Body of pancreas (tissue), 4 donors: ENCODE data around the gene KRTAP4-5.
"Not testable (repeated sequence)": the region's sequence is repeated elsewhere in the genome, so short reads cannot be mapped to it uniquely, and the experiment has no call there.

ENCODE experiments used
- POLR2A ChIP-seq, 3 donors: fragments of 450-650 bp; IDR thresholded peaks; one replicate each; pipeline ENCODE4 v1.6.1; 2016; ENCODE audit warnings: antibody characterized with exemption in 3 of 3, mild to moderate bottlenecking in 2 of 3
- TF ChIP-seq, protein P1 (sequence below), 7 experiments: fragments of 450-650 bp in 4 of 7; fragments of 200-600 bp in 3 of 7; sonication (generic) in 3 of 7; IDR thresholded peaks; one replicate each; pipeline ENCODE4 v1.5.1; 2016 to 2019; ENCODE audit warnings: antibody characterized with exemption in 7 of 7

DNA sequence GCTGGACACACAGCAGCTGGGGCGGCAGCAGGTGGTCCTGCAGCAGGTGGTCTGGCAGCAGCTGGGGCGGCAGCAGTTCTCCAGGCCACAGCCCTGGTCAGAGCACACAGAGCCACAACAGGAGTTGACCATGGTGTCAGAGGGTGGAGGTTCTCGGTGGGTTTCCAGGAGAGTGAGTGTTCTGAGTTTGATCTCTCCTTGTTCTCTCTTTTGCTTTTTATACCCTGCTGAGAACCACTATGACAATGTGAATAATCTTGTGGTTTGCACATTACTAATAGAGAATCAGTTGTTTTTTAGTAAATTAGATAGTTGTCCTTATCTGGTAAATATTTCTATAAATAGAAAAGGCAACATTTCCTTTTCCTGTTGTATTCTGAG lies 25.6 kb downstream of the KRTAP4-5 start, which contains the start of gene KRTAP4-12:
- TF ChIP-seq, protein P1, sequence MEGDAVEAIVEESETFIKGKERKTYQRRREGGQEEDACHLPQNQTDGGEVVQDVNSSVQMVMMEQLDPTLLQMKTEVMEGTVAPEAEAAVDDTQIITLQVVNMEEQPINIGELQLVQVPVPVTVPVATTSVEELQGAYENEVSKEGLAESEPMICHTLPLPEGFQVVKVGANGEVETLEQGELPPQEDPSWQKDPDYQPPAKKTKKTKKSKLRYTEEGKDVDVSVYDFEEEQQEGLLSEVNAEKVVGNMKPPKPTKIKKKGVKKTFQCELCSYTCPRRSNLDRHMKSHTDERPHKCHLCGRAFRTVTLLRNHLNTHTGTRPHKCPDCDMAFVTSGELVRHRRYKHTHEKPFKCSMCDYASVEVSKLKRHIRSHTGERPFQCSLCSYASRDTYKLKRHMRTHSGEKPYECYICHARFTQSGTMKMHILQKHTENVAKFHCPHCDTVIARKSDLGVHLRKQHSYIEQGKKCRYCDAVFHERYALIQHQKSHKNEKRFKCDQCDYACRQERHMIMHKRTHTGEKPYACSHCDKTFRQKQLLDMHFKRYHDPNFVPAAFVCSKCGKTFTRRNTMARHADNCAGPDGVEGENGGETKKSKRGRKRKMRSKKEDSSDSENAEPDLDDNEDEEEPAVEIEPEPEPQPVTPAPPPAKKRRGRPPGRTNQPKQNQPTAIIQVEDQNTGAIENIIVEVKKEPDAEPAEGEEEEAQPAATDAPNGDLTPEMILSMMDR (IDR thresholded peaks at IDR 0.05): not testable (repeated sequence)
- not testable (repeated sequence) for TF ChIP-seq POLR2A (IDR thresholded peaks at IDR 0.05)
